Hippocampal formation (tissue), 2 donors: ENCODE results near the gene MEIS3.

ENCODE experiments used
- DNase-seq, 2 donors: peaks; one replicate each; lab custom pipeline; 2025; lab: John Stamatoyannopoulos, UW

MEIS3 gene

GRCh38 chr19:47362321-47362720 lies 57.0 kb downstream of the MEIS3 start:
- DNase-seq, result no peak

- DNase-seq, result no peak
These were observed 60.4 kb downstream of the MEIS3 start for GRCh38 chr19:47358936-47359335.

DNA sequence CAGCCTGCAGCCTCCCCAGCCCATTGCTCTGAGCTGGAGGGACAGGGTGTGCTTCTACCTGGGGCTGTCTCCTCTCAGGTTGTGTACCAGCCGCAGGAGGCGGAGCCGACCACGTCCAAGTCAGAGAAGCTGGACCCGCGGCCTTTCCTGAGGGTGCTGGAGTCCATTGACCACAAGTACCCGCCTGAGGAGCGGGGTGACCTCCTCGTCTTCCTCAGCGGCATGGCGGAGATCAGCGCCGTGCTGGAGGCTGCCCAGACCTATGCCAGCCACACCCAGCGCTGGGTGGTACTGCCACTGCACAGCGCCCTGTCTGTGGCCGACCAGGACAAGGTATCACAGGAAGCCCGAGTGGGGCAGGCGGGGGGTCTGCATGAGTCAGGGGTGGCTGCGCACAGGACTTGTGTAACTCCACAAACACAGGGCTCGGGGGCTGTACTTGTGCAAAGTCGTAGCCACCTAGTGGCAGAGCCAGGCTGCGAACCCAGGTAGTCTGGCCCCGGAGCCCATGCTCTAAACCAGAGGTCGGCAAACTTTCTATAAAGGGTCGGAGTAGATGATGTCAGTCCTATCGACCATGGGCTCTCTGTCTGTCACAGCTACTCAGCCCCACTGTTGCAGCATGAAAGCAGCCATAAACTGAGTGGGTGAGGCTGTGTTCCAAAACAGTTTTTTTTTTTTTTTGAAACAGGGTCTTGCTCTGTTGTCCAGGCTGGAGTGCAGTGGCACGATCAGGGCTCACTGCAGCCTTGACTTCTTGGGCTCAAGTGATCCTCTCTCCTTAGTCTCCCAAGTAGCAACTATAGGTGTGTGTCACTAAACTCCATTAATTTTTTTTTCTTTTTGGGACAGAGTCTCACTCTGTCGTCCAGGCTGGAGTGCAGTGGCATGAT lies 61.3 kb downstream of the MEIS3 start:
- DNase-seq, result no peak

DNA sequence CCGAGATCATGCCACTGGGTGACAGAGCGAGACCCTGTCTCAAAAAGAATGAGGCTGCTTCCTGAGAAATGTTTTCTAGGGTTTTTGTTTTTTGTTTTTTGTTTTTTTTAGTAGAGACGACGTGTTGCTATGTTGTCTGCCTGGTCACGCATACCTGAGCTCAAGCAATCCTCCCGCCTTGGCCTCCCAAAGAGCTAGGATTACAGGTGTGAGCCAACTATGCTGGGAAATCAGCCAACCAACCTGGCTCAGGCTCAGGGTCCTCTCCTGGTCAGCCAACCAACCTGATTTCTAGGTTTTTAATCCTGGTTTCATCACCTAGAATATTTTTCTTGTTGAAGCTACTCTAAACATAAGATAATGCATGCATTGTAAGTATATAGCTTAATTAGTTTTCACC lies 62.4 kb downstream of the MEIS3 start:
- no peak for DNase-seq

- no peak for DNase-seq
These were observed 66.0 kb downstream of the MEIS3 start for GRCh38 chr19:47353307-47353712.
